ENCODE measurements around the gene MSN.

The MSN gene

DNA sequence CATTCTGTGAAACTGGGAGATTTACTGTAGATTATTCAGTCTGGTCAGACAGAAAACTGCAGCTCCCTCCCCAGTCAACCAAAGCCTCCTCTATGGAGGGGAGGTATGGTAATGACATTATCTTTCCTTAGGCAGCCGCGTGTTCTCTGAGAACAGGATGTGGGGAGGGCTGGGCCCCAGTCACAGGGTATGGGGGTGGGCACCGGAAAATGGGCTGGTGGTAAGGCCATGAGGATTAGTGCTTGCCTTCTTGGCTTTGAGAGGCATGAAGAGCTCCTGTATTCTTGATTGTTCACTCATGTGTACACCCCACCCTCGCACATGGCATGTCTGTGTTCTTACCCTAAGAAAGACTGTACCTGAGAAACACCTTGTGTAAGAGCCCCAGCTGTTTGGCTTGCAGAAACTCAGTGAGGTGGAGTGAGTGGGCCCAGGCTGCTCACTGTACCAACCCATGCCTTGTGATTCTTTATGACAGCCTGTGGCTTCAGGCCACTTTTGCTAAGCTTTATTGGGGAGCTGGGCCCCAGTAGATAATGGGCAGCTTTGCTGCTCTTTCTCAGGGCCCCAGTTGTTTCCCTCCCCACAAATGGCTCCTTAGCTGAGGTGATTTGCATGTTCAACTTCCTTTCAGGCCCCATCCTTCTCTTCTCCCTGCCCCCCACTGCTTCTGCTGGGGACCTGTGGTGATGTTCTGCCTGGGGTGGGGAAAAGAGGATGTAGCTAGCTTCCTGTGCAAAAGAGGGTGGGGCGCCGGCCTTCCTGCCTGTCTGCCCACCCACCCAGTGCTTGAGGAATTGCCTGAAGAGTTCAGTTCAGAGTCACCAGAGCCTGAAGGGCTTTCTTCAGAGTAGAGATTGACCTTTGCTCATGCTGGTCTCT lies 30.7 kb downstream of the MSN start:
- TF ChIP-seq YY1 (IDR thresholded peaks at IDR 0.05; ENCODE audit: low read depth) (no peak), TEAD4 (IDR thresholded peaks at IDR 0.05) (no peak), NFIC (IDR thresholded peaks at IDR 0.05) (no peak), ZBTB7A (IDR thresholded peaks at IDR 0.05; ENCODE audit: low read depth) (no peak), EGR1 (IDR thresholded peaks at IDR 0.05) (no peak), TCF12 (IDR thresholded peaks at IDR 0.05; ENCODE audit: low read depth) (no peak), TAF1 (IDR thresholded peaks at IDR 0.05; ENCODE audit: low read depth) (no peak)
- TF ChIP-seq, protein P1, sequence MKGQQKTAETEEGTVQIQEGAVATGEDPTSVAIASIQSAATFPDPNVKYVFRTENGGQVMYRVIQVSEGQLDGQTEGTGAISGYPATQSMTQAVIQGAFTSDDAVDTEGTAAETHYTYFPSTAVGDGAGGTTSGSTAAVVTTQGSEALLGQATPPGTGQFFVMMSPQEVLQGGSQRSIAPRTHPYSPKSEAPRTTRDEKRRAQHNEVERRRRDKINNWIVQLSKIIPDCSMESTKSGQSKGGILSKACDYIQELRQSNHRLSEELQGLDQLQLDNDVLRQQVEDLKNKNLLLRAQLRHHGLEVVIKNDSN (IDR thresholded peaks at IDR 0.05) = no peak

DNA sequence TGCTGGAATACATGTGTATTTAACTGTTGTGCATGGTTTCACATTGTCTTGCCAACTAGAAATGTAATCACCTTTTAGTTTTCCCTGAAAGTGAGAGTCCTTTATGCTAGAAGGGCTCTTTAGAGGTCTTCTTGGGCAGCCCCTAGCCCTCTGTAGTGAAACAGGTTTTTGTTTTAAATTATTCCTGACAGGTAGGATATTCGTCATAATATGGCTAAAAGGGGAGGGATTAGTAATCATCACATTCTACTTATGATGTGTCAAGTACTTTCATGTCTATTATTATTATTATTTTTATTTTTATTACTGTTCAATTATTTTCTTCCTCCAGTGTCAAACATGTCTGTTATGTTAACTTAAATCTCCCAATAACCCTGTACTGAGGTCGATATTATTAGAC lies 35.5 kb downstream of the MSN start:
- TF ChIP-seq, protein P1 (IDR thresholded peaks at IDR 0.05) = no peak
- TF ChIP-seq FOXM1 (IDR thresholded peaks at IDR 0.05; ENCODE audit: borderline replicate concordance, low read depth) (no peak), ZBTB7A (IDR thresholded peaks at IDR 0.05; ENCODE audit: low read depth) (no peak), EGR1 (IDR thresholded peaks at IDR 0.05) (no peak), RAD21 (IDR thresholded peaks at IDR 0.05; ENCODE audit: low read depth) (no peak)

DNA sequence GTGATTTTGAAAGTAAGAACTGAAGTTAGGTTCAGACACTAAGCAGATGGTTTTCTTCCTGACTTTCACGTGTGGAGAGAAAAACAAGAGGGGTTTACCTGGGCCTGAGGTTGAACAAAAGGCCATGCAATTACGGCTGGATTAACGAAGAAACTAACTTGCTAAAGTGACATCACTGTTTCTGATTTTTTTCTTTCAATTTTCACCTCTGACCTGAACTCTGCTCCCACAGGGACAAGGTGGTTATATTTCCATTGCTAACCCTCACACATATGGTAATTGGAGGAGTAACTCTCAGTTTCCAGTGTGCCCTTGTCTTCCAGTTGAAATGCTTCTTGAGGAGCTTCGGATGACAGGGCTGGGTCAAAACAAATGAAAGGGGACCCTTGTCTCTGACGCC lies 38.0 kb downstream of the MSN start:
- TF ChIP-seq RAD21 (IDR thresholded peaks at IDR 0.05; ENCODE audit: low read depth) (no peak), EGR1 (IDR thresholded peaks at IDR 0.05) (no peak), NFIC (IDR thresholded peaks at IDR 0.05) (no peak), YY1 (IDR thresholded peaks at IDR 0.05; ENCODE audit: low read depth) (no peak), CREB1 (IDR thresholded peaks at IDR 0.05; ENCODE audit: low read depth) (no peak), TEAD4 (IDR thresholded peaks at IDR 0.05) (no peak), TCF12 (IDR thresholded peaks at IDR 0.05; ENCODE audit: low read depth) (no peak), CEBPB (IDR thresholded peaks at IDR 0.05) (no peak), TAF1 (IDR thresholded peaks at IDR 0.05; ENCODE audit: low read depth) (no peak), ZBTB7A (IDR thresholded peaks at IDR 0.05; ENCODE audit: low read depth) (no peak), FOXM1 (IDR thresholded peaks at IDR 0.05; ENCODE audit: borderline replicate concordance, low read depth) (no peak), EP300 (IDR thresholded peaks at IDR 0.05; ENCODE audit: borderline replicate concordance) (no peak)
- TF ChIP-seq, protein P2, sequence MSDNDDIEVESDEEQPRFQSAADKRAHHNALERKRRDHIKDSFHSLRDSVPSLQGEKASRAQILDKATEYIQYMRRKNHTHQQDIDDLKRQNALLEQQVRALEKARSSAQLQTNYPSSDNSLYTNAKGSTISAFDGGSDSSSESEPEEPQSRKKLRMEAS (IDR thresholded peaks at IDR 0.05) = no peak
- TF ChIP-seq, protein P1 (IDR thresholded peaks at IDR 0.05) = no peak
- TF ChIP-seq, protein P3, sequence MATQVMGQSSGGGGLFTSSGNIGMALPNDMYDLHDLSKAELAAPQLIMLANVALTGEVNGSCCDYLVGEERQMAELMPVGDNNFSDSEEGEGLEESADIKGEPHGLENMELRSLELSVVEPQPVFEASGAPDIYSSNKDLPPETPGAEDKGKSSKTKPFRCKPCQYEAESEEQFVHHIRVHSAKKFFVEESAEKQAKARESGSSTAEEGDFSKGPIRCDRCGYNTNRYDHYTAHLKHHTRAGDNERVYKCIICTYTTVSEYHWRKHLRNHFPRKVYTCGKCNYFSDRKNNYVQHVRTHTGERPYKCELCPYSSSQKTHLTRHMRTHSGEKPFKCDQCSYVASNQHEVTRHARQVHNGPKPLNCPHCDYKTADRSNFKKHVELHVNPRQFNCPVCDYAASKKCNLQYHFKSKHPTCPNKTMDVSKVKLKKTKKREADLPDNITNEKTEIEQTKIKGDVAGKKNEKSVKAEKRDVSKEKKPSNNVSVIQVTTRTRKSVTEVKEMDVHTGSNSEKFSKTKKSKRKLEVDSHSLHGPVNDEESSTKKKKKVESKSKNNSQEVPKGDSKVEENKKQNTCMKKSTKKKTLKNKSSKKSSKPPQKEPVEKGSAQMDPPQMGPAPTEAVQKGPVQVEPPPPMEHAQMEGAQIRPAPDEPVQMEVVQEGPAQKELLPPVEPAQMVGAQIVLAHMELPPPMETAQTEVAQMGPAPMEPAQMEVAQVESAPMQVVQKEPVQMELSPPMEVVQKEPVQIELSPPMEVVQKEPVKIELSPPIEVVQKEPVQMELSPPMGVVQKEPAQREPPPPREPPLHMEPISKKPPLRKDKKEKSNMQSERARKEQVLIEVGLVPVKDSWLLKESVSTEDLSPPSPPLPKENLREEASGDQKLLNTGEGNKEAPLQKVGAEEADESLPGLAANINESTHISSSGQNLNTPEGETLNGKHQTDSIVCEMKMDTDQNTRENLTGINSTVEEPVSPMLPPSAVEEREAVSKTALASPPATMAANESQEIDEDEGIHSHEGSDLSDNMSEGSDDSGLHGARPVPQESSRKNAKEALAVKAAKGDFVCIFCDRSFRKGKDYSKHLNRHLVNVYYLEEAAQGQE (IDR thresholded peaks at IDR 0.05; ENCODE audit: low read depth) = no peak

DNA sequence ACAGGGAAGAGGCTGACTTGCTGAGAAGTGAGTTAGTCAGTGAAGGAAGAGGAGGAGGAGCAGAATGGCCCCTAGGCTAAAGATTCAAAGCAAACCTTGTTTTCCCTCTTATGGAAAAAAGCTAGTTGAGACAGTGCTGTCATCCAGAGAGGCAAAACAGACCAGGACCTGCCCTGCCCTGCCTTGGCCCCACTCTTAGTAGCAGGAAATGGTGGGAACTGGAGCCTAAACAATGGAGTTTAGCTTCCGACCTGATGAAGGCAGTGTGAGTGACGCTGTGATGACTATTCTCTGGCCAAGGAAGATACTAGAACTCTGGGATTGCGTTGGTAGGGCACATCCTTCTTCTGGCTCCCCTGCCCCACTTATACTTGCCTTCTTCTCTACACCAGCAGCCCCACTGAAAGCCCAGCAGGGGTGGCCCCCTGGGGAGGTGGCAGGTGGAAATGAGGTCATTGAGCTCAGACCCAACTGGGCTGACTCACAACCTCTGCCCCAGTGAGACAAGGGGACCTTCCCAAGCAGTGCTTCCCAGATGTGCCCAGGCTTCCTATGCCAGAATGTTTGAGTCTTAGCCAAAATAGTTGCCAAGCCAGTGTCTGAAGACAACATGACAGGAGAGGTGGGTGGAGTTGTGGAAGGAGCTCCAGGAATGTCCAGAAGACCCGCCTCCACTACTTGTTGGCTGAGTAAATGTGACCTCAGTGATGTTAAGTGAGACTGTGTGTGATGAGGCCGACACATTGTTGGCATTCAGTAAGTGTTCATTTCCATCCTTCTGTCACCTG lies 38.8 kb downstream of the MSN start:
- TF ChIP-seq TAF1 (IDR thresholded peaks at IDR 0.05; ENCODE audit: low read depth) (no peak), TCF12 (IDR thresholded peaks at IDR 0.05; ENCODE audit: low read depth) (peak; percentile 82), FOXM1 (IDR thresholded peaks at IDR 0.05; ENCODE audit: borderline replicate concordance, low read depth) (no peak), NFIC (IDR thresholded peaks at IDR 0.05) (peak; percentile 77), TEAD4 (IDR thresholded peaks at IDR 0.05) (peak; percentile 61; the same call in 1 of the 2 replicates), YY1 (IDR thresholded peaks at IDR 0.05; ENCODE audit: low read depth) (no peak), ZBTB7A (IDR thresholded peaks at IDR 0.05; ENCODE audit: low read depth) (no peak), CREB1 (IDR thresholded peaks at IDR 0.05; ENCODE audit: low read depth) (no peak), EP300 (IDR thresholded peaks at IDR 0.05; ENCODE audit: borderline replicate concordance) (peak; percentile 60)
- TF ChIP-seq, protein P2 (IDR thresholded peaks at IDR 0.05) = no peak; the same call in 1 of the 2 replicates

DNA sequence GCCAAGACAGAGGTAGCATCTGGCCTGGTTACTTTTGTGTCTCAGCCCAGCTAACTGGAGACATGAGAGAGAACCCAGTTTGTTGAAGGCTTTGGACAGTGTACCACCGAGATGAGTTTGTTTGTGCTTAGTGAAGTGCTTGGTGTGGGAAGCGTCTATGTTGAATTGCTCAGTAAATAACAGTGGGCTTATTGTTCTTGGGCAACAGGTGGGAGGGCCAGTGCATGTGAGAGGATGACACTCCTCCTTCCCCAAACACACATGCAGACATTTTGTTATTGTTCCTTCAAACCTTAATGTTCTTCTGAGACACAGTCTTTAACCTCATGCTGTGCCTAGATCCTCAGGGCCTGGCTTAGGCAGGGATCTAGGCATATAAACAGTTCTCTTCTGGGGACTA lies 39.7 kb downstream of the MSN start:
- TF ChIP-seq EGR1 (IDR thresholded peaks at IDR 0.05) = no peak
- TF ChIP-seq CREB1 (IDR thresholded peaks at IDR 0.05; ENCODE audit: low read depth) = no peak
- TF ChIP-seq YY1 (IDR thresholded peaks at IDR 0.05; ENCODE audit: low read depth) = no peak
- TF ChIP-seq, protein P3 (IDR thresholded peaks at IDR 0.05; ENCODE audit: low read depth) = no peak
- TF ChIP-seq, protein P1 (IDR thresholded peaks at IDR 0.05) = no peak
- no peak for TF ChIP-seq TAF1 (IDR thresholded peaks at IDR 0.05; ENCODE audit: low read depth)
- TF ChIP-seq CEBPB (IDR thresholded peaks at IDR 0.05) = no peak
- no peak for TF ChIP-seq FOXM1 (IDR thresholded peaks at IDR 0.05; ENCODE audit: borderline replicate concordance, low read depth)
- no peak for TF ChIP-seq TEAD4 (IDR thresholded peaks at IDR 0.05)
- no peak for TF ChIP-seq TCF12 (IDR thresholded peaks at IDR 0.05; ENCODE audit: low read depth)
- TF ChIP-seq NFIC (IDR thresholded peaks at IDR 0.05) = no peak
